Middle frontal gyrus (tissue), 1 donor: Measurements from ENCODE around the gene SH2D4B.

Experiments
- DNase-seq: peaks from one replicate; pipeline ENCODE4 v3.0.0-alpha.2; 2015; ENCODE audit warnings: low spot score; ENCODE audit errors: extremely low spot score

Gene SH2D4B

GRCh38 chr10:80589726-80590373 is 52.1 kb downstream of the SH2D4B start:
- DNase-seq: no peak

- DNase-seq: no peak
Observed at GRCh38 chr10:80590585-80591125, 53.0 kb downstream of the SH2D4B start.

- DNase-seq: no peak
Observed at GRCh38 chr10:80596391-80597257, 58.9 kb downstream of the SH2D4B start.

GRCh38 chr10:80598084-80598798 is 60.5 kb downstream of the SH2D4B start:
- no peak for DNase-seq

- no peak for DNase-seq
Observed at GRCh38 chr10:80598951-80599350, 61.2 kb downstream of the SH2D4B start.

GRCh38 chr10:80599424-80599847 is 61.7 kb downstream of the SH2D4B start:
- no peak for DNase-seq

GRCh38 chr10:80600256-80600655 is 62.6 kb downstream of the SH2D4B start:
- no peak for DNase-seq

GRCh38 chr10:80602881-80603280 is 65.2 kb downstream of the SH2D4B start:
- no peak for DNase-seq

- DNase-seq: no peak
Observed at GRCh38 chr10:80603516-80603915, 65.8 kb downstream of the SH2D4B start.

GRCh38 chr10:80608706-80609105 is 71.0 kb downstream of the SH2D4B start:
- no peak for DNase-seq

- no peak for DNase-seq
Observed at GRCh38 chr10:80609331-80609730, 71.6 kb downstream of the SH2D4B start.

- peak; percentile 16 for DNase-seq
Observed at GRCh38 chr10:80611481-80612185, 73.9 kb downstream of the SH2D4B start.

GRCh38 chr10:80612261-80612660 is 74.6 kb downstream of the SH2D4B start:
- DNase-seq: no peak

- DNase-seq: no peak
Observed at GRCh38 chr10:80613466-80614170, 75.9 kb downstream of the SH2D4B start.

GRCh38 chr10:80614576-80615416 is 77.1 kb downstream of the SH2D4B start:
- DNase-seq: no peak

- no peak for DNase-seq
Observed at GRCh38 chr10:80617807-80618206, 80.1 kb downstream of the SH2D4B start.

GRCh38 chr10:80619036-80619435 is 81.3 kb downstream of the SH2D4B start:
- no peak for DNase-seq

- DNase-seq: no peak
Observed at GRCh38 chr10:80622153-80622552, 84.5 kb downstream of the SH2D4B start.

GRCh38 chr10:80630324-80630723 is 92.6 kb downstream of the SH2D4B start:
- DNase-seq: no peak

GRCh38 chr10:80632742-80633141 is 95.0 kb downstream of the SH2D4B start:
- no peak for DNase-seq
